SIG-M5 (cell line): Measurements from ENCODE around the gene ALG14.
A peak's percentile ranks its signal among the peaks of the same experiment; 100 is the strongest.
"Not testable (repeated sequence)": the region's sequence is repeated elsewhere in the genome, so short reads cannot be mapped to it uniquely, and the experiment has no call there.

Experiments used
- DNase-seq: peaks from one replicate; lab custom pipeline; 2025; lab: John Stamatoyannopoulos, UW

Gene ALG14

GRCh38 chr1:95086949-95087533 is 14.3 kb upstream of the ALG14 start:
- no peak for DNase-seq

GRCh38 chr1:95085376-95085775 is 12.6 kb upstream of the ALG14 start:
- DNase-seq = no peak

- no peak for DNase-seq
Measured at GRCh38 chr1:95084317-95085176, 11.8 kb upstream of the ALG14 start.

DNA sequence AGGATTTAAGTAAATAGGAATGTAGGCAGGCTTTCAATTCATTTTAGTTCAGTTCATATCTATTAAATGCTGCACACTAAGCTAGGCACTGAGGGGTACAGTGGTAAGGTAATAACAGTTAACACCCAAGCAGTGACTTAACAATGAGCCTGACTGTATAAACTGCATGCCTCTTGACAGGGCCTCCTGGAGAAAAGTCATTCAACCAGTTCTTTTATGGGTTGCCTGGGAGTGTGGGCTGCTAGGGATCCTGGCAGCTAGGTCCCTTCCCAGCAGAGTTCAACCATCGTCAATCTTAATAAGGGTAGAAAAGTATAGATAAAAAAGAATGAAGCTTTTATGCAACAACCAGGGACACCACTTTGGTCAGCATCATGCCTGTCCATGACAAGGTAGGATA is 8.1 kb upstream of the ALG14 start:
- DNase-seq = no peak

GRCh38 chr1:95080446-95080845 is 7.7 kb upstream of the ALG14 start:
- no peak for DNase-seq

DNA sequence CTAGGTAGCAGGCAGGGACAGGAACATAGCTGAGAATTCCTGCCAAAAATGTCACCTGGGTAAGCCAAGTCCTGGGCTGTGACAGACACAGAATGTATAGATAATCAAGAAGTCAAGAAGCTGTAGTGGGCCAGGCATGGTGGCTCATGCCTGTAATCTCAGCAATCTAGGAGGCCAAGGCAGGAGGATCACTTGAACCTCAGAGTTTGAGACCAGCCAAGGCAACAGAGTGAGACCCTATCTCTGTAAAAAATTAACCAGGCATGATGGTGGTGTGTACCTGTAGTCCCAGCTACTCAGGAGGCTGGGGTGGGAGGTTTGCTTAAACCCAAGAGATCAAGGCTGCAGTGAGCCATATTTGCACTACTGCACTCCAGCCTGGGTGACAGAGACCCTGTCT is 3.3 kb upstream of the ALG14 start:
- no peak for DNase-seq

DNA sequence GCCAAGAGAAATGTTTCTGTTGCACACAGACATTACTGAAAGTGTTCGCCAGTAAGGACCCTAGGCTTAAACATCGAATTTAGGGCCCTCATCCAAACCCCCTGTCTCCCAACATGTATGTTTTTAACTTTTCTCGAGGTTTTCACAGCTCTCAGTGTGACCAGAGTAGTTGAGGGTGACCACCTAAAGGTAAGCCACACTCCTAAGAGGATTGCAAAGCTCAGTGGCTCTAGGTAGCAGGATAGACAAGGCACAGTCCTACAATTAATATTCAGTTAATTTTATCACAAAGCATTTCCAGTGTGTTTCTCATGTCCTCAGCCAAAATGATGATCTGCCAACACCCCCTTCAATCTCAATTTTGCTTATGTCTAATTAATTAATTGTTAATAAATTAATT is 695 bp upstream of the ALG14 start:
- no peak for DNase-seq

DNA sequence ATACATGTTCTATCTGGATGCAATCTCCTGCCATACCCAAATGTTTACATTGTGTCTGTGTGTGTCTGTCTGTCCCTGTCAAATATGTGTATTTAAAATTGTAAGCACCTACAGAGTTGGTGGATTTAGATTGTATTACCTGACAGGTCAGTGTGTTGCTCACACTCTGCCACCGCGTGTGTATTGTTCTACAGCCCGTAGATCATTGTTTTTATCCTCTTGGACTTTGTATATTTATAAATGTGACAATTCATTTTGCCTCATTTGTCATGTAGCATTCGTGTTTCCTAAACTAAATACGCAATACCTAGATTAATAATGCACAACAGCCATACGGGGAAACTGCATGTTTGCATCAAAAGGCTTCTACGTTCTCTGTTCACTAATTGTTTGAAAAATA is 634 bp downstream of the ALG14 start:
- no peak for DNase-seq

DNA sequence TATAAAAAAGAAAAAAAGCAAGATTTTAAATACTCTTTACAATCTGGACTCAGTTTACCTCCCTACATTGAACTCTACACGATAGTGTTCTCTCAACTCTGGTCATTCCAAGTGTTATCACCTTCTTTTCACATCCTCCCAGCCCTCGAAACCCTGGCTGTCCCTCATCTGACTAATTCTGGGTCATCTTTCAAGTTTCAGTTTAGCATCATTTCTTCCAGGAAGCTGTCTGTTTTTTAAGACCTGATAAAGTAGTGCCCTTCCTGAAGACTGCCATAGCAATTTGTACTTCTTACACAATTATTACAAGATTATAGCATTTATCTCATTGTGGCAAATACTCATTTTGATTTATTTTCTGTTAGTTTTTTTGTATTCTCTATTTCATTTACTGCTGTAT is 1.2 kb downstream of the ALG14 start:
- DNase-seq = no peak

- no peak for DNase-seq
Measured at GRCh38 chr1:95069710-95070093, 3.0 kb downstream of the ALG14 start.

DNA sequence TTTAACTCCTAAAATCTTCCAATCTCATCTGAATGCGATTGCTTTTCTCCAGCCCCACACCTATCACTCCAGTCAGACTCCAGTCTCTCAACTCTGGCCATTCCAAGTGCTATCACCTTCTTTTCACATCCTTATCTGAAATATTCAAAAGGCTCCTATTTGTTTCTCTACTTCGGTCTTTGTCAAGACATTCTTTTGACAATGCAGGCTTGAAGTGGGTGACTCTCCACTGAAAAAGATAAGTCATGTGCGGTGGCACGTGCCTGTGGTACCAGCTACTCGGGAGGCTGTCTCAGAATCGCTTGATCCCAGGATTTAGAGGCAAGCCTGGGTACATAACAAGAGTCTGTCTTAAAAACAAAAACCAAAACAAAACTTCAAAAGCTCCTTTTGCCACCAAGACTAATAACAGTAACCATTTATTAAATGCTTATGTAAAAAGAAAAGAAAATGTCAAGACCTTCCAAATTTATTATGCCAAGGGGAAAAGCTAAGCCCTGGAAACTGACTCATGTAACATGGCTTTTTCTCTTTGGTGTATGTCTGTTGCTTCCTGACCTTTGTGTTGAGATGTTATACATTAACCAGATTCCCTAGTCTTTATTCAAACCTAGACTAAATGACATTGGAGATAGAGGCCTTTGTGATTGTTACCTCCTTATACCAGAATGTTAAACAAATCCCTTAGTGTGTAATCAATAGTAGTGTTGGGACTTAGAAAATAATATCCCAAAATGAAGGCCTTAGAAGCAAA is 3.6 kb downstream of the ALG14 start:
- no peak for DNase-seq

- no peak for DNase-seq
Measured at GRCh38 chr1:95067568-95067967, 5.2 kb downstream of the ALG14 start.

GRCh38 chr1:95067062-95067461 is 5.7 kb downstream of the ALG14 start:
- no peak for DNase-seq

DNA sequence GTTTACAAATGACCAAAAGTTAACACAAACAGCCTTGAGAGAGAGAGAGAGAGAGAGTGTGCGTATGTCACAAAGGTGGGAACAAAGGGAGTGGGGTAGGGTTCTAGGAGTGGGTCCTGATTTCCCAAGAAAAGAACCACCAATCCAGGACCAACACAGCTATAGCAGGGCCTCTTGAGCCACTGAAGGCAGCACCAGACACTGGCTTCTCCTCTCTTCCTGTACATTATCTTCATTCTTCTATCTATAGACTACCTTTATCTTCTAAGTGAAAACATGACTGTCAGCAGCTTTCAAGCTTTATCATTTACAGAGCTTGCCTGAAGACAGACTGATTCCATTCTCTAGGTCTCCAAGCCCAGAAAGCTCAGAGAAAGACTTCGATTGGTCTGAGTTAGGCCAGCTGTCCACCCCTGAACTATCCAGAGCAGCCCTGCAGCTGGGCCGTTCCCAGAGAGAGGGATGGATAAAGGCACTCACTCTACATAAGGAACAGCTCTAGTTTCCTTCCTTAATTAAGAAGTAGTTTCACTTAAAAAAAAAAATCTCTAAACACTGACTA is 11.2 kb downstream of the ALG14 start:
- no peak for DNase-seq

- DNase-seq = no peak
Measured at GRCh38 chr1:95058974-95059373, 13.8 kb downstream of the ALG14 start.

DNA sequence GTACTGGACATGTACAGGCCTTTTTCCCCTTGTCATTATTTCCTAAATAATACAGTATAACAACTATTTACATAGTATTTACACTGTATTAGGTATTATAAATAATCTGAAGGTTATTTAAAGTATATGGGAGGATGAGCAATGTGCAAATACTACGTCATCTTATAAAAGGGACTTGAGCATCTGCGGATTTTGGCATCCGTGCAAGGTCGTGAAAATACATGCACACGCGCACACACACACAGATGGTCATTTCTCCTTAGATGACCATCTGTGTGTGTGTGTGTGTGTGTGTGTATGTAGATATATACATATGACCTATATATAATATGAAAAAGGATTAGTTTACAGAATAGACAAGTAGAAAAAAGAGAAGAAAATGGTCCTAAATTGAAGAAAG is 15.4 kb downstream of the ALG14 start:
- DNase-seq = no peak

DNA sequence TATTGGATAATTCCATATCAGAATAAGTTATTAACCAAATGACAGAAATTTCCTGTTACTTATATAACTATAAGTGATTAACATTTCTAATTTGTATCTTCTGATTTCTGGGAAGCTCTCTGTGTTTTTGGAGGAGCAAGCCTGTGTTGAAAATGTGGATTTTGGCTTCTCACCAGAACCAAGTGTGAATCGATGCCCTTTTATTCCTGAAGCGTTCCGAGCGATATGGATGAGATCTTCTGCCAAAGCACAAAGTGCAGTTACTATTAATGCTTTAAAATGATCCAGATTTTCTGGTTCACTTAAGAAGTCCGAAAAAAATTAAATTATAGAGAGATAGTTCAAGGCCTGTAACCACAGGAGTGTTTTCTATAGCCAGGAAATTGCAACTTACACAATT is 22.8 kb downstream of the ALG14 start:
- DNase-seq = no peak

DNA sequence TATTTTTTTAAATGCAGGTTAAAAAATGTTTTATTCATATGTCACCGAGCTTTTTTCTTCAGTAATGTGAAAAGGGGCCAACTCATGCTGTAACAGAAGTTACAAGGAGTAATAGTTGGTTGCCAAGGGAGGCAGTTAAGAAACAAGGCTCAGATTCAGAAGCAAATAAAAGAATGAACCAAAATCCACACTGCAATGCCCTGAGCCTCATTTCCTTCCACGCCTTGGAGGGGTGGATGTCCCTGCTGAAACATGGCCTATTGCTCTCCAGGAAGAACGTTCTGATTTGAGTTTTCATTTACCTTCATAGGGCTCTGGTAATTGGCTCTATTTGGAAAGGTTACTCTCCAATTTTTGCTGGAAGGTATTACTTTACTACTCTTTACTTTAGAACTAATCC is 24.4 kb downstream of the ALG14 start:
- no peak for DNase-seq

DNA sequence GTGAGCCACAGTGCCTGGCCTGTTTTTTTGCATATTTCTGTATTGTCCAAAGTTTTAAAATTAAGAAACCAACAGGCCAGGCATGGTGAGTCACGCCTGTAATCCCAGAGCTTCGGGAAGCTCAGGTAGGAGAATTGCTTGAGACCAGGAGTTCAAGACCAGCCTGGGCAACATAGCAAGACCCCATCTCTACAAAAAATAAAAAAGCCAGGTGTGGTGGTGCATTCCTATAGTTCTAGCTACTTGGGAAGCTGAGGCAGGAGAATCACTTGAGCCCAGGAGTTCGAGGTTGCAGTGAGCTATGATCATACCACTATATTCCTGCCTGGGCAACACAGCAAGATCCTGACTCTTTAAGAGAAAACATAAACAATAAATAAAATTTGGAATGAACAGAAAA is 25.1 kb downstream of the ALG14 start:
- DNase-seq = not testable (repeated sequence)

GRCh38 chr1:95046359-95046758 is 26.4 kb downstream of the ALG14 start:
- DNase-seq = no peak

- peak; percentile 43 for DNase-seq
Measured at GRCh38 chr1:95043141-95043980, 29.4 kb downstream of the ALG14 start.

GRCh38 chr1:95042286-95042685 is 30.5 kb downstream of the ALG14 start:
- no peak for DNase-seq
